Body of pancreas (tissue), 4 donors: ENCODE data around the gene COTL1. TPM values are rescaled to one million over a fixed set of nuclear protein-coding genes. Genes with fewer than 3 reads are reported as not detected.

Experiments used
- ATAC-seq: fragments of 150-250 bp; one replicate; pipeline ENCODE4 v1.9.1; 2016
- DNase-seq, 4 donors: peaks; one replicate each; pipeline ENCODE4 v3.0.0-alpha.2; 2019
- H3K27ac ChIP-seq, 4 donors: fragments of 200-600 bp; sonication (generic); 1 replicate in 3 of 4; 2 replicates in 1 of 4; pipeline versions ENCODE4 v1.5.1 to v1.6.1; 2016 to 2019; ENCODE audit warnings: mild to moderate bottlenecking in 1 of 4, mixed read lengths in 1 of 4, moderate library complexity in 1 of 4
- H3K27me3 ChIP-seq, 2 donors: fragments of 200-600 bp; sonication (generic); one replicate each; pipeline ENCODE4 v1.6.0; 2016; ENCODE audit warnings: mild to moderate bottlenecking in 1 of 2
- H3K36me3 ChIP-seq, 2 donors: fragments of 200-600 bp; sonication (generic); replicated peaks in 1 of 2; 2 replicates each; pipeline ENCODE4 v1.5.1; 2016; ENCODE audit warnings: low read depth in 2 of 2; ENCODE audit not compliant: insufficient read depth in 1 of 2
- H3K4me1 ChIP-seq: fragments of 200-600 bp; sonication (generic); one replicate; pipeline ENCODE4 v1.6.0; 2016
- H3K4me3 ChIP-seq, 2 donors: fragments of 200-600 bp; sonication (generic); 1 replicate in 1 of 2; 2 replicates in 1 of 2; pipeline ENCODE4 v1.5.1; 2016 to 2019
- H3K9me3 ChIP-seq, 3 donors: fragments of 200-600 bp; sonication (generic); 1 replicate in 2 of 3; 2 replicates in 1 of 3; pipeline ENCODE4 v1.5.1; 2016
- CTCF ChIP-seq, 7 experiments: fragments of 450-650 bp in 4 of 7; fragments of 200-600 bp in 3 of 7; sonication (generic) in 3 of 7; IDR thresholded peaks; one replicate each; pipeline ENCODE4 v1.5.1; 2016 to 2019; ENCODE audit warnings: antibody characterized with exemption in 7 of 7
- POLR2A ChIP-seq, 3 donors: fragments of 450-650 bp; IDR thresholded peaks; one replicate each; pipeline ENCODE4 v1.6.1; 2016; ENCODE audit warnings: antibody characterized with exemption in 3 of 3, mild to moderate bottlenecking in 2 of 3
- WGBS, 2 donors: methylation state at CpG; one replicate each; pipeline ENCODE4 v1.1.5; 2017; 5-methylcytosine and 5-hydroxymethylcytosine counted together
- intact Hi-C: fragments of 100-400 bp; cut with DNase I; formaldehyde crosslinking; loops from one replicate; pipeline ENCODE4 v1.15.1; 2023
- total RNA-seq, 2 donors: library from RNA; depleted of rRNA; stranded (reverse); fragments of >200 nt; gene quantifications; one replicate each; pipeline ENCODE4 v1.1.0, GENCODE V29; 2016

COTL1 gene
- total RNA-seq, 2 donors from 2014 or later: 19.7 to 20.4 TPM

- Histone ChIP-seq H3K4me3 (no peak overlapping the region), H3K9me3 (no peaks in the 10 kb centered on the region), H3K27ac (no peak overlapping the region), H3K4me1 (no peaks in the 10 kb centered on the region), H3K36me3 (no peaks in the 10 kb centered on the region), H3K27me3 (no peaks in the 10 kb centered on the region)
- TF ChIP-seq POLR2A (IDR thresholded peaks at IDR 0.05): no peak
- no peak for TF ChIP-seq CTCF (IDR thresholded peaks at IDR 0.05)
- intact Hi-C loops: no loop called here
- DNase-seq (no peak), ATAC-seq (no peak)
- WGBS, 2 donors: 76 to 85% methylated on average over 4 to 7 of the region's 10 CpGs
Observed at GRCh38 chr16:84603940-84604339, 13.9 kb downstream of the COTL1 start.

GRCh38 chr16:84603140-84603816 is 14.6 kb downstream of the COTL1 start:
- H3K36me3 ChIP-seq: no peaks in the 10 kb centered on the region
- ATAC-seq (no peak), DNase-seq (peak; percentile 40 to 83 (median 60))
- no peaks in the 10 kb centered on the region for H3K9me3 ChIP-seq
- H3K4me3 ChIP-seq: no peak overlapping the region
- TF ChIP-seq CTCF (IDR thresholded peaks at IDR 0.05): no peak
- TF ChIP-seq POLR2A (IDR thresholded peaks at IDR 0.05): peak in 1 of 3 donors; percentile 13
- H3K4me1 ChIP-seq: no peaks in the 10 kb centered on the region
- H3K27ac ChIP-seq: peak overlapping the region in 2 of 4 donors; percentile 34 to 71
- H3K27me3 ChIP-seq: no peaks in the 10 kb centered on the region
- 61 to 77% methylated on average over 18 to 23 of the region's 23 CpGs for WGBS, 2 donors
- intact Hi-C loops: no loop called here

GRCh38 chr16:84600343-84601229 is 17.3 kb downstream of the COTL1 start:
- ATAC-seq (no peak), DNase-seq (no peak)
- Histone ChIP-seq H3K4me1 (no peaks in the 10 kb centered on the region), H3K27ac (peak overlapping the region in 1 of 4 donors; percentile 71), H3K36me3 (no peaks in the 10 kb centered on the region), H3K9me3 (no peaks in the 10 kb centered on the region), H3K4me3 (no peak overlapping the region), H3K27me3 (no peaks in the 10 kb centered on the region)
- WGBS, 2 donors: 75 to 85% methylated on average over 23 to 25 of the region's 25 CpGs
- intact Hi-C loops: no loop called here
- TF ChIP-seq POLR2A (IDR thresholded peaks at IDR 0.05): no peak
- no peak for TF ChIP-seq CTCF (IDR thresholded peaks at IDR 0.05)

GRCh38 chr16:84599521-84600202 is 18.2 kb downstream of the COTL1 start:
- TF ChIP-seq CTCF (IDR thresholded peaks at IDR 0.05) (no peak), POLR2A (IDR thresholded peaks at IDR 0.05) (no peak)
- no peak for ATAC-seq
- no peak overlapping the region for H3K4me3 ChIP-seq
- H3K9me3 ChIP-seq: no peaks in the 10 kb centered on the region
- peak overlapping the region in 2 of 4 donors; percentile 18 to 71 for H3K27ac ChIP-seq
- DNase-seq: peak in 3 of 4 donors; percentile 24 to 64 (median 26)
- 49 to 59% methylated on average over 12 of the region's 12 CpGs for WGBS, 2 donors
- peaks cover 9% of the 10 kb centered on the region for H3K4me1 ChIP-seq
- H3K36me3 ChIP-seq: no peaks in the 10 kb centered on the region
- H3K27me3 ChIP-seq: no peaks in the 10 kb centered on the region
- intact Hi-C loops: no loop called here
